Liver (tissue), 9 donors: Measurements from ENCODE around the gene LZTS3. TPM values are rescaled to one million over a fixed set of nuclear protein-coding genes. Genes with fewer than 3 reads are reported as not detected.
A peak's percentile ranks its signal among the peaks of the same experiment; 100 is the strongest.

Experiments
- DNase-seq: peaks from one replicate; pipeline ENCODE4 v3.0.0-alpha.2; 2017; ENCODE audit warnings: low spot score
- H3K27ac ChIP-seq, 2 donors: one replicate each; pipeline ENCODE4 v1.7.0; 2013; ENCODE audit warnings: inconsistent platforms in 2 of 2, low read length in 2 of 2, control low read depth in 1 of 2, low read depth in 1 of 2, mild to moderate bottlenecking in 1 of 2
- H3K27me3 ChIP-seq, 4 donors: one replicate each; pipeline versions ENCODE4 v1.6.1 to v1.7.0; 2013; ENCODE audit warnings: low read length in 3 of 4, inconsistent platforms in 1 of 4, mild to moderate bottlenecking in 1 of 4, moderate library complexity in 1 of 4; ENCODE audit not compliant: control insufficient read depth in 4 of 4, insufficient read depth in 4 of 4
- H3K36me3 ChIP-seq, 4 donors: one replicate each; pipeline versions ENCODE4 v1.6.1 to v1.7.0; 2013; ENCODE audit warnings: low read length in 3 of 4, mild to moderate bottlenecking in 3 of 4, low read depth in 1 of 4, moderate library complexity in 1 of 4; ENCODE audit not compliant: control insufficient read depth in 4 of 4, insufficient read depth in 3 of 4
- H3K4me1 ChIP-seq, 4 donors: one replicate each; pipeline versions ENCODE4 v1.6.1 to v1.7.0; 2013; ENCODE audit warnings: low read length in 3 of 4, mild to moderate bottlenecking in 3 of 4, moderate library complexity in 1 of 4; ENCODE audit not compliant: control insufficient read depth in 4 of 4, insufficient read depth in 4 of 4
- H3K4me3 ChIP-seq, 3 donors: one replicate each; pipeline versions ENCODE4 v1.6.1 to v1.7.0; 2013; ENCODE audit warnings: low read length in 3 of 3, control low read depth in 1 of 3, low read depth in 1 of 3, mild to moderate bottlenecking in 1 of 3
- H3K9ac ChIP-seq, 2 donors: one replicate each; pipeline ENCODE4 v1.7.0; 2013; ENCODE audit warnings: low read length in 2 of 2, mild to moderate bottlenecking in 2 of 2, moderate library complexity in 2 of 2, control low read depth in 1 of 2, low read depth in 1 of 2
- H3K9me3 ChIP-seq, 4 donors: one replicate each; pipeline versions ENCODE4 v1.6.1 to v1.7.0; 2013; ENCODE audit warnings: low read length in 3 of 4; ENCODE audit not compliant: control insufficient read depth in 4 of 4
- EGR1 ChIP-seq, 2 donors: IDR thresholded peaks; 2 replicates each; pipeline ENCODE4 v1.6.1; 2016 to 2018; ENCODE audit warnings: antibody characterized with exemption in 2 of 2, low read depth in 2 of 2
- FOXA2 ChIP-seq: IDR thresholded peaks from 2 replicates; pipeline ENCODE4 v1.6.1; 2016; ENCODE audit warnings: antibody characterized with exemption
- GABPA ChIP-seq, 2 donors: IDR thresholded peaks in 1 of 2; conservative IDR thresholded peaks in 1 of 2; 2 replicates each; pipeline ENCODE4 v1.6.1; 2016; ENCODE audit warnings: antibody characterized with exemption in 2 of 2, mild to moderate bottlenecking in 1 of 2, moderate library complexity in 1 of 2
- HNF4A ChIP-seq, 2 donors: conservative IDR thresholded peaks; 2 replicates each; pipeline ENCODE4 v1.6.1; 2016; ENCODE audit warnings: antibody characterized with exemption in 2 of 2, mild to moderate bottlenecking in 2 of 2
- HNF4G ChIP-seq: IDR thresholded peaks from 2 replicates; pipeline ENCODE4 v1.6.1; 2016; ENCODE audit warnings: antibody characterized with exemption
- JUND ChIP-seq, 2 donors: IDR thresholded peaks; 2 replicates each; pipeline ENCODE4 v1.6.1; 2016; ENCODE audit warnings: antibody characterized with exemption in 2 of 2
- NR2F2 ChIP-seq: IDR thresholded peaks from 2 replicates; pipeline ENCODE4 v1.6.1; 2016; ENCODE audit warnings: antibody characterized with exemption
- RAD21 ChIP-seq, 2 donors: IDR thresholded peaks; 2 replicates each; pipeline ENCODE4 v1.6.1; 2016; ENCODE audit warnings: antibody characterized with exemption in 2 of 2, mild to moderate bottlenecking in 2 of 2
- RXRA ChIP-seq, 2 donors: IDR thresholded peaks; 2 replicates each; pipeline ENCODE4 v1.6.1; 2017 to 2018; ENCODE audit warnings: antibody characterized with exemption in 2 of 2, mild to moderate bottlenecking in 1 of 2
- SP1 ChIP-seq: IDR thresholded peaks from 2 replicates; pipeline ENCODE4 v1.6.1; 2018; ENCODE audit warnings: antibody characterized with exemption, mild to moderate bottlenecking
- YY1 ChIP-seq: IDR thresholded peaks from 2 replicates; pipeline ENCODE4 v1.6.1; 2016; ENCODE audit warnings: antibody characterized with exemption, mild to moderate bottlenecking
- WGBS: extraction: QIAGEN DNeasy Blood & Tissue Kit; methylation state at CpG from one replicate; pipeline ENCODE4 v1.1.7; 2013; 5-methylcytosine and 5-hydroxymethylcytosine counted together
- polyA plus RNA-seq, 2 donors: library from polyadenylated mRNA; stranded (reverse) in 1 of 2; unstranded in 1 of 2; fragments of 200-250 nt in 1 of 2; fragments of >200 nt in 1 of 2; fragmentation: Nextera tagmentation in 1 of 2; extraction: Ambion mirVana in 1 of 2; gene quantifications; one replicate each; pipeline versions ENCODE4 v1.2.1 to v1.2.3, GENCODE V29; 2013 to 2015
- total RNA-seq, 2 donors: library from RNA; depleted of rRNA; stranded (reverse); fragments of >200 nt; gene quantifications; one replicate each; pipeline ENCODE4 v1.2.3, GENCODE V29; 2014
- TF ChIP-seq, protein P1 (sequence below): IDR thresholded peaks from 2 replicates; pipeline ENCODE4 v1.6.1; 2016; ENCODE audit warnings: antibody characterized with exemption
- TF ChIP-seq, protein P2 (sequence below): IDR thresholded peaks from 2 replicates; pipeline ENCODE4 v1.6.1; 2016; ENCODE audit warnings: antibody characterized with exemption
- TF ChIP-seq, protein P3 (sequence below): IDR thresholded peaks from 2 replicates; pipeline ENCODE4 v1.6.1; 2016; ENCODE audit warnings: antibody characterized with exemption, mild to moderate bottlenecking
- TF ChIP-seq, protein P4 (sequence below): IDR thresholded peaks from 2 replicates; pipeline ENCODE4 v1.6.1; 2016; ENCODE audit warnings: antibody characterized with exemption
- TF ChIP-seq, protein P5 (sequence below): fragments of 150-350 bp; IDR thresholded peaks from 2 replicates; pipeline ENCODE4 v1.5.1; 2017; ENCODE audit warnings: improper control_type of control experiment, low read depth, low read length; ENCODE audit not compliant: missing input control
- donor health status: healthy.
- donor health status: healthy.
- donor health status: healthy.
- donor health status: healthy.
- donor health status: healthy.

Gene LZTS3
- total and polyA plus RNA-seq, 4 donors, result 1.9 to 3.7 (median 3.5) TPM

DNA sequence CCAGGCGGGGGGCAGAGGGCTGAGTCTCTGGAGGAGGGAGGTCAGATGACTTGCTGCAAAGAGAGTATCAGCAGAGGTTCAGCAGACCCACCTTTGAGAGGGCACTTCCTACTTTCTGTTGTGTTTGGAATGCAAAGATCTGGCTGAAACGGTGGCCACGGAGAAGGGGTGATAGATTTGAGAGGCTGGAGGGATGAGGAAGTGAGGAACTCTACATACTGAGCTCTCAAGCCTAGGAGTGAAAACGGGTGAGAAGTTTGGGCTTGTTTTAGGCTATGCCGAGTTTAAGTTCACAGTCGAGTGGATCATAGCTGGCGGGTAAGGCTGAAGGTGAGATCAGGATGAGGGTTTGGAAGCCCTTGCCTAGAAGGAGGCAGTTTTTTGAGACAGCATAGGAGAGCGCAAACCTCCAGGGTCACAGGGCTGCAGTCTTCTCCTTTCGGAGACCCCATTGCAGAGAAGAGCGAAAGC is 35.5 kb upstream of the LZTS3 start:
- no peaks in the 10 kb centered on the region for H3K27me3 ChIP-seq
- H3K9ac ChIP-seq, result peak overlapping the region; percentile 61 to 90
- H3K4me1 ChIP-seq, result peaks cover 4 to 24% (median 13%) of the 10 kb centered on the region in 4 donors
- H3K4me3 ChIP-seq, result peak overlapping the region; percentile 78 to 99 (median 93)
- 3% methylated on average over 10 of the region's 10 CpGs for WGBS
- H3K27ac ChIP-seq, result peak overlapping the region; percentile 67 to 82
- TF ChIP-seq, protein P1, sequence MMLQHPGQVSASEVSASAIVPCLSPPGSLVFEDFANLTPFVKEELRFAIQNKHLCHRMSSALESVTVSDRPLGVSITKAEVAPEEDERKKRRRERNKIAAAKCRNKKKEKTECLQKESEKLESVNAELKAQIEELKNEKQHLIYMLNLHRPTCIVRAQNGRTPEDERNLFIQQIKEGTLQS, result no peak
- TF ChIP-seq EGR1 (IDR thresholded peaks at IDR 0.05; ENCODE audit: low read depth in 2 of 2), result no peak
- H3K36me3 ChIP-seq, result peaks cover 0 to 6% (median 2%) of the 10 kb centered on the region in 4 donors
- DNase-seq, result no peak
- H3K9me3 ChIP-seq, result no peaks in the 10 kb centered on the region

DNA sequence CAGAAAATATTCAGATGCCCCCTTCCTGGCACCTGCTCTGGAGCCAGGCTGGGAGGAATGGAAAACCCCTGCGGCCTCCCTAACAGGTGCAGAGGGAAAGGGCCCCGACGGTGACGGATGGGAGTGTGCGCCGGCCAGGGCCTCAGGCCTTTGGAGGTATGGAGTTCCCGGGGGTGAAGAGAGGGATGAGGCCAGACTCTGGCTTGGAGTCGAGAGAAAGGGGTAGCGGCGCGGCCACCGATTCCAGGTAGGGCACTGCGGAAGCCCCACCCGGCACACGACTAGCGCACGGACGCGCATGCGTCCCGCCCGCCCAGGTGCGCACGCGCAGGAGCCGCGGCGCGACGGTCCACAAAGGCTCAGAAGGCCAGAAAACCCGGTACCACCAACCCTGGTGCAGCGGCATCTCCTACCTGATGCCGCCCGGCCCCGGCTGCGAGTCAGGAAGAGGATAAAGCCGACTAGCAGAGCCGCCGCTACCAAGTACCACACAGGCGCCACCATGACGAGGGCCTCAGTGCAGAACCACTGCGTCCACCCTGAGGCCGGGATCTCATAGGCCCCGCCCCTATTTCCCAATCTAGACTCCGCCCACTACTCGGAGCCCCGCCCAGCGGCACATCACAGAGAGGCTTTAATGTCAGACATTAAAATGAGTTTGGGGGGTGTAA is 30.9 kb upstream of the LZTS3 start, which contains the start of gene DDRGK1:
Gene DDRGK1, minus strand, starts transcription at position 559 of the 671 bp plus-strand sequence. Its CDS starts 55 bp downstream, at position 504.
- DNase-seq, result peak; percentile 97
- peaks cover 2 to 15% (median 8%) of the 10 kb centered on the region in 4 donors for H3K36me3 ChIP-seq
- no peaks in the 10 kb centered on the region for H3K27me3 ChIP-seq
- peak within 1 kb of the TSS; percentile 63 to 91 for H3K9ac ChIP-seq
- peaks cover 6 to 29% (median 18%) of the 10 kb centered on the region in 4 donors for H3K4me1 ChIP-seq
- WGBS, result under 1% methylated on average over 48 of the region's 48 CpGs
- peak within 1 kb of the TSS; percentile 98 to 99 for H3K27ac ChIP-seq
- H3K4me3 ChIP-seq, result peak within 1 kb of the TSS; percentile 74 to 99 (median 95)
- H3K9me3 ChIP-seq, result no peaks in the 10 kb centered on the region
- TF ChIP-seq YY1, result peak; percentile 92
- TF ChIP-seq NR2F2, result no peak
- no peak for TF ChIP-seq JUND (IDR thresholded peaks at IDR 0.05)
- peak; percentile 31 for TF ChIP-seq SP1
- peak in 1 of 2 donors; percentile 25 for TF ChIP-seq GABPA (IDR thresholded peaks at IDR 0.05 in 1 of 2, conservative IDR thresholded peaks at IDR 0.05 in 1 of 2)

DNA sequence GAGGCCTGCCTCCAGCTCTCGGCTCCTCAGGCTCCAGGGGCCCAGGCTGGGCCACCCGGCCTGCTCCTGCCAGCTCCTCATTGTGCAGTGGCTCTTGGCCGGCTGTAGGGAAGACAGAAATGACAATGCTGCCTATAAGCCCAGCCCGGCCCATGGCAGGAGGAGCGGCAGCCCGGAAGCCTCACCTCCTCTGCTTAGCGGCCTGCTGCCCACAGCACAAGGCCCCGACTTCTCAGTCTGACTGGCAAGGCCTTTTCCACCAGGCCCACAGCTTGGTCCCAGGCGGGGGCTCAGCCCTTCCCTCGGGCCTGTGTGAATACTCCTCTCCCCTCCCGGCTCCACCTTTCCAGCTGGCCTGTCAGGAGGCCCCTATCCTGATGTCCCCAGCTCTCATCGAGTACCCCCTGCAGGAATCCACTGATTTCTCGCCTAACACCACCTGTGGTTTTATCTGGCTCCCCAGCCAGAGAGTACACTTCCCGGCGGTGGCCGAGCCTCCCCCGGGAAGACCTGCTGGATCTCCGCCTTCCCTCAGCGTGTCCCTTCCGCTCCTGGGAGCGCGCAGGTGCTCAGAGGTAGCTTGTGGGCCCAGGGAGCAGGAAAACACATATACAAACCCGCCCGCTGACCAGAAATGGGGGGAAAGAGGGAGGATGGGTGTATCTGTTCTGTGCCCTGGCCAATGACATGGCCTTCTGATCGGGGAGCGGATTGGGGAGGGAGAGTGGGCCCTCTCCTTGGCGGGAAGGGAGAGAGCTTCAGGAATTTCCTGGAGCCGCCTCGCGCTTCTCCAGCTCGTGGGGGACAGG is 30.2 kb upstream of the LZTS3 start:
- peak; percentile 50 for DNase-seq
- Histone ChIP-seq H3K36me3 (peaks cover 2 to 18% (median 9%) of the 10 kb centered on the region in 4 donors), H3K27ac (peak overlapping the region; percentile 98 to 99), H3K9me3 (no peaks in the 10 kb centered on the region), H3K27me3 (no peaks in the 10 kb centered on the region), H3K4me1 (peaks cover 6 to 24% (median 15%) of the 10 kb centered on the region in 4 donors), H3K4me3 (peak overlapping the region; percentile 74 to 99 (median 95)), H3K9ac (peak overlapping the region; percentile 63 to 91)
- WGBS, result 6% methylated on average over 31 of the region's 31 CpGs
- TF ChIP-seq GABPA (IDR thresholded peaks at IDR 0.05 in 1 of 2, conservative IDR thresholded peaks at IDR 0.05 in 1 of 2) (no peak), FOXA2 (no peak), HNF4A (conservative IDR thresholded peaks at IDR 0.05) (no peak), HNF4G (no peak), EGR1 (IDR thresholded peaks at IDR 0.05; ENCODE audit: low read depth in 2 of 2) (no peak), JUND (IDR thresholded peaks at IDR 0.05) (no peak), RXRA (IDR thresholded peaks at IDR 0.05) (no peak), YY1 (no peak), NR2F2 (no peak), SP1 (no peak), RAD21 (IDR thresholded peaks at IDR 0.05) (no peak)
- TF ChIP-seq, protein P2, sequence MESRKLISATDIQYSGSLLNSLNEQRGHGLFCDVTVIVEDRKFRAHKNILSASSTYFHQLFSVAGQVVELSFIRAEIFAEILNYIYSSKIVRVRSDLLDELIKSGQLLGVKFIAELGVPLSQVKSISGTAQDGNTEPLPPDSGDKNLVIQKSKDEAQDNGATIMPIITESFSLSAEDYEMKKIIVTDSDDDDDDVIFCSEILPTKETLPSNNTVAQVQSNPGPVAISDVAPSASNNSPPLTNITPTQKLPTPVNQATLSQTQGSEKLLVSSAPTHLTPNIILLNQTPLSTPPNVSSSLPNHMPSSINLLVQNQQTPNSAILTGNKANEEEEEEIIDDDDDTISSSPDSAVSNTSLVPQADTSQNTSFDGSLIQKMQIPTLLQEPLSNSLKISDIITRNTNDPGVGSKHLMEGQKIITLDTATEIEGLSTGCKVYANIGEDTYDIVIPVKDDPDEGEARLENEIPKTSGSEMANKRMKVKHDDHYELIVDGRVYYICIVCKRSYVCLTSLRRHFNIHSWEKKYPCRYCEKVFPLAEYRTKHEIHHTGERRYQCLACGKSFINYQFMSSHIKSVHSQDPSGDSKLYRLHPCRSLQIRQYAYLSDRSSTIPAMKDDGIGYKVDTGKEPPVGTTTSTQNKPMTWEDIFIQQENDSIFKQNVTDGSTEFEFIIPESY, result no peak
- TF ChIP-seq, protein P1, result no peak
- TF ChIP-seq, protein P3, sequence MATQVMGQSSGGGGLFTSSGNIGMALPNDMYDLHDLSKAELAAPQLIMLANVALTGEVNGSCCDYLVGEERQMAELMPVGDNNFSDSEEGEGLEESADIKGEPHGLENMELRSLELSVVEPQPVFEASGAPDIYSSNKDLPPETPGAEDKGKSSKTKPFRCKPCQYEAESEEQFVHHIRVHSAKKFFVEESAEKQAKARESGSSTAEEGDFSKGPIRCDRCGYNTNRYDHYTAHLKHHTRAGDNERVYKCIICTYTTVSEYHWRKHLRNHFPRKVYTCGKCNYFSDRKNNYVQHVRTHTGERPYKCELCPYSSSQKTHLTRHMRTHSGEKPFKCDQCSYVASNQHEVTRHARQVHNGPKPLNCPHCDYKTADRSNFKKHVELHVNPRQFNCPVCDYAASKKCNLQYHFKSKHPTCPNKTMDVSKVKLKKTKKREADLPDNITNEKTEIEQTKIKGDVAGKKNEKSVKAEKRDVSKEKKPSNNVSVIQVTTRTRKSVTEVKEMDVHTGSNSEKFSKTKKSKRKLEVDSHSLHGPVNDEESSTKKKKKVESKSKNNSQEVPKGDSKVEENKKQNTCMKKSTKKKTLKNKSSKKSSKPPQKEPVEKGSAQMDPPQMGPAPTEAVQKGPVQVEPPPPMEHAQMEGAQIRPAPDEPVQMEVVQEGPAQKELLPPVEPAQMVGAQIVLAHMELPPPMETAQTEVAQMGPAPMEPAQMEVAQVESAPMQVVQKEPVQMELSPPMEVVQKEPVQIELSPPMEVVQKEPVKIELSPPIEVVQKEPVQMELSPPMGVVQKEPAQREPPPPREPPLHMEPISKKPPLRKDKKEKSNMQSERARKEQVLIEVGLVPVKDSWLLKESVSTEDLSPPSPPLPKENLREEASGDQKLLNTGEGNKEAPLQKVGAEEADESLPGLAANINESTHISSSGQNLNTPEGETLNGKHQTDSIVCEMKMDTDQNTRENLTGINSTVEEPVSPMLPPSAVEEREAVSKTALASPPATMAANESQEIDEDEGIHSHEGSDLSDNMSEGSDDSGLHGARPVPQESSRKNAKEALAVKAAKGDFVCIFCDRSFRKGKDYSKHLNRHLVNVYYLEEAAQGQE, result no peak
- TF ChIP-seq, protein P4, sequence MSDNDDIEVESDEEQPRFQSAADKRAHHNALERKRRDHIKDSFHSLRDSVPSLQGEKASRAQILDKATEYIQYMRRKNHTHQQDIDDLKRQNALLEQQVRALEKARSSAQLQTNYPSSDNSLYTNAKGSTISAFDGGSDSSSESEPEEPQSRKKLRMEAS, result no peak
- TF ChIP-seq, protein P5, sequence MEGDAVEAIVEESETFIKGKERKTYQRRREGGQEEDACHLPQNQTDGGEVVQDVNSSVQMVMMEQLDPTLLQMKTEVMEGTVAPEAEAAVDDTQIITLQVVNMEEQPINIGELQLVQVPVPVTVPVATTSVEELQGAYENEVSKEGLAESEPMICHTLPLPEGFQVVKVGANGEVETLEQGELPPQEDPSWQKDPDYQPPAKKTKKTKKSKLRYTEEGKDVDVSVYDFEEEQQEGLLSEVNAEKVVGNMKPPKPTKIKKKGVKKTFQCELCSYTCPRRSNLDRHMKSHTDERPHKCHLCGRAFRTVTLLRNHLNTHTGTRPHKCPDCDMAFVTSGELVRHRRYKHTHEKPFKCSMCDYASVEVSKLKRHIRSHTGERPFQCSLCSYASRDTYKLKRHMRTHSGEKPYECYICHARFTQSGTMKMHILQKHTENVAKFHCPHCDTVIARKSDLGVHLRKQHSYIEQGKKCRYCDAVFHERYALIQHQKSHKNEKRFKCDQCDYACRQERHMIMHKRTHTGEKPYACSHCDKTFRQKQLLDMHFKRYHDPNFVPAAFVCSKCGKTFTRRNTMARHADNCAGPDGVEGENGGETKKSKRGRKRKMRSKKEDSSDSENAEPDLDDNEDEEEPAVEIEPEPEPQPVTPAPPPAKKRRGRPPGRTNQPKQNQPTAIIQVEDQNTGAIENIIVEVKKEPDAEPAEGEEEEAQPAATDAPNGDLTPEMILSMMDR, result no peak
